ENCODE measurements around the gene CFAP45. TPM values are rescaled to one million over a fixed set of nuclear protein-coding genes. Genes with fewer than 3 reads are reported as not detected.
A peak's percentile ranks its signal among the peaks of the same experiment; 100 is the strongest.

Gene CFAP45
- total RNA-seq, 2 experiments from 2014 or later: 0.63 TPM; not detected in 1

GRCh38 chr1:159918352-159919200 lies 18.6 kb upstream of the CFAP45 start:
- POLR2A ChIA-PET: interaction anchor here (0.6 kb wide), 2 partner anchors 460 to 1646 kb away, joined by 3 to 5 read pairs; no protein-coding TSS in a partner anchor
- H3K4me1 ChIP-seq (ENCODE audit: insufficient read depth, low read length, poor library complexity, severe bottlenecking): peaks cover 30% of the 10 kb centered on the region

GRCh38 chr1:159917533-159918351 lies 17.8 kb upstream of the CFAP45 start:
- H3K79me2 ChIP-seq (ENCODE audit: insufficient read depth, low read depth, low read length): peaks cover 21% of the 10 kb centered on the region; the same call in 1 of the 2 replicates
- H2AFZ ChIP-seq (ENCODE audit: low read length): no peak overlapping the region
- BruUV-seq (replicated peaks): no TSS peak
- no peak for DNase-seq (ENCODE audit: low spot score)
- no peaks in the 10 kb centered on the region for H3K9me2 ChIP-seq (ENCODE audit: insufficient read depth, low read length)
- no peak overlapping the region for H3K4me2 ChIP-seq (ENCODE audit: low read length)
- H4K20me1 ChIP-seq (ENCODE audit: insufficient read depth, low read length): no peaks in the 10 kb centered on the region
- ChIA-PET POLR2A (interaction anchor here (0.6 kb wide), 2 partner anchors 459 to 1645 kb away, joined by 3 to 5 read pairs; no protein-coding TSS in a partner anchor), CTCF (ENCODE audit: unreplicated experiment) (no interaction called here)
- no peak overlapping the region for H3K4me3 ChIP-seq (ENCODE audit: low read depth, low read length, poor library complexity, severe bottlenecking)
- peaks cover 22% of the 10 kb centered on the region for H3K4me1 ChIP-seq (ENCODE audit: insufficient read depth, low read length, poor library complexity, severe bottlenecking)
- intact Hi-C loops (cut with micrococcal nuclease; ENCODE audit: unreplicated experiment): no loop called here
- H3K36me3 ChIP-seq (ENCODE audit: insufficient read depth, low read length): peaks cover 49% of the 10 kb centered on the region
- TF ChIP-seq CTCF (conservative IDR thresholded peaks at IDR 0.05; ENCODE audit: low read length) (no peak), EZH2phosphoT487 (IDR thresholded peaks at IDR 0.05; ENCODE audit: borderline replicate concordance, low read depth, low read length) (no peak)
- H3K27ac ChIP-seq (ENCODE audit: low read depth, low read length, poor library complexity, severe bottlenecking): no peak overlapping the region
- H3K9me3 ChIP-seq (ENCODE audit: low read length): no peaks in the 10 kb centered on the region

More at GRCh38 chr1:159918352-159919200, 18.6 kb upstream of the CFAP45 start:
- no peaks in the 10 kb centered on the region for H4K20me1 ChIP-seq (ENCODE audit: insufficient read depth, low read length)
- DNase-seq (ENCODE audit: low spot score): no peak
- H3K79me2 ChIP-seq (ENCODE audit: insufficient read depth, low read depth, low read length): peaks cover 30% of the 10 kb centered on the region; the same call in 1 of the 2 replicates
- H3K4me3 ChIP-seq (ENCODE audit: low read depth, low read length, poor library complexity, severe bottlenecking): no peak overlapping the region
- no peak overlapping the region for H3K27ac ChIP-seq (ENCODE audit: low read depth, low read length, poor library complexity, severe bottlenecking)
- TF ChIP-seq EZH2phosphoT487 (IDR thresholded peaks at IDR 0.05; ENCODE audit: borderline replicate concordance, low read depth, low read length): no peak
- TF ChIP-seq CTCF (conservative IDR thresholded peaks at IDR 0.05; ENCODE audit: low read length): no peak
- H2AFZ ChIP-seq (ENCODE audit: low read length): no peak overlapping the region
- no peak overlapping the region for H3K4me2 ChIP-seq (ENCODE audit: low read length)
- intact Hi-C loops (cut with micrococcal nuclease; ENCODE audit: unreplicated experiment): no loop called here
- CTCF ChIA-PET (ENCODE audit: unreplicated experiment): no interaction called here
- peaks cover 49% of the 10 kb centered on the region for H3K36me3 ChIP-seq (ENCODE audit: insufficient read depth, low read length)
- no peaks in the 10 kb centered on the region for H3K9me3 ChIP-seq (ENCODE audit: low read length)
- TSS peak; percentile 77 for BruUV-seq (replicated peaks)
- H3K9me2 ChIP-seq (ENCODE audit: insufficient read depth, low read length): no peaks in the 10 kb centered on the region

All from OCI-LY7 (cell line).